GM21786 (cell line): Measurements from ENCODE around the gene C11orf21.

Source experiments
- ATAC-seq: cut with Tn5 transposase; IDR thresholded peaks from one replicate; pipeline ENCODE4 v1.9.1; 2021; ENCODE audit not compliant: unreplicated experiment

The C11orf21 gene

DNA sequence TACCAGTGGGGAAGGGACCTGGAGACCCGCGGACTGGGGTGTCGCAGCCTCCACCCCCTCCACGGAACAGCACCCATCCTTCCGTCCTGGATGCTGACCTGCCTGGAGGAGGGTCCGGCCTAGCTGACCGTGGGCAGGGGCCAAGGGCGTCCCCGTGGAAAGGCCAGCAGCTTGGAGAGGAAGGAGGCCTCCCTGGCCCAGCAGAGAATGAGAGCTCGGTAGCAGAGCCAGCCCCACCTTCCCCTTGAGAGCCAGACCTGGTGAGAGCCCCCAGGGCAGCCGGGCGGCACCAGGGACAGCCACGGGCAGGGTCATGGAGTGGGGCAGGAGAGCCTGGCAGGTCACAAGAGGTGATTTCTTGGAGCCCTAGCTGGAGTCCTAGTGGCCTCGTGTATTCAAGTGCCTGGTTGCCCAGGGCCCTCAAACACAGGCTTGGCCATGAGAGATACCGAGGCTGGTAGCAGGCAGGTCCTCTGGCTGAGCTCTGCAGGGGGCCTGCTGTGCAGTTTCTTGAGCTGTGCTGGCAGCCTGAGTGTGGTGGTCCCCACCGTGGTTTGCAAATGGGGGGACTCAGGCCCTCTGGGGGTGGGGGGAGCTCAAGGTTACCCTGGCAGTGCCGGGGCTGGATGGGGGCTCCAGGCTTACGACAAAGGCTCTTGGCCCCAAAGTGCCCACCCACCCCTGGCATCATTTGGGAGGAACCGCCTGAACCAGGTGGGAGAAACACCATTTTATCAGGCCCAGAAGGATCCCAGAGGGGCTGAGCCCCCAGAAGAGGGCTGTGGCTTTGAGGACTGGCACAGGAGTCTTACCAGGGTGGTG lies 7.7 kb upstream of the C11orf21 start:
- no peak for ATAC-seq

DNA sequence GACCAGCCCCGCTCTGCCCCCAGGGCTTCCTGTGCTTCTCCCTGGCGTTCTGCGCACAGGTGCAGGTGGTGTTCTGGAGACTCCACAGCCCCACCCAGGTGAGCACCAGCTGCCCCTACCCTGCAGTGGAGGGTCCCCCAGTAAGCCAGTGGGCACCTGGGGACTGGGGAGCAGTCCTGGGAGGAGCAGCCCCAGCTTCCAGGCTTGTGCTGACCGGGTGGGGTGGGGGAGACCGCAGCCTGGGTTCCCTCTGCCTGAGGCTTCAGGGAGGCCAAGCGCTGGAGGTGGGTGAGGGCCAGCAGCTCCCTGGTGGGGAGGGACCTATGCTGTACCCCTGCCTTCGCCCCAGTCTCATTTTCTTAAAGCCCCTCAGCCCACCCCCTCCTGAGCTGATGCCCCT lies 7.0 kb upstream of the C11orf21 start:
- ATAC-seq, result no peak

DNA sequence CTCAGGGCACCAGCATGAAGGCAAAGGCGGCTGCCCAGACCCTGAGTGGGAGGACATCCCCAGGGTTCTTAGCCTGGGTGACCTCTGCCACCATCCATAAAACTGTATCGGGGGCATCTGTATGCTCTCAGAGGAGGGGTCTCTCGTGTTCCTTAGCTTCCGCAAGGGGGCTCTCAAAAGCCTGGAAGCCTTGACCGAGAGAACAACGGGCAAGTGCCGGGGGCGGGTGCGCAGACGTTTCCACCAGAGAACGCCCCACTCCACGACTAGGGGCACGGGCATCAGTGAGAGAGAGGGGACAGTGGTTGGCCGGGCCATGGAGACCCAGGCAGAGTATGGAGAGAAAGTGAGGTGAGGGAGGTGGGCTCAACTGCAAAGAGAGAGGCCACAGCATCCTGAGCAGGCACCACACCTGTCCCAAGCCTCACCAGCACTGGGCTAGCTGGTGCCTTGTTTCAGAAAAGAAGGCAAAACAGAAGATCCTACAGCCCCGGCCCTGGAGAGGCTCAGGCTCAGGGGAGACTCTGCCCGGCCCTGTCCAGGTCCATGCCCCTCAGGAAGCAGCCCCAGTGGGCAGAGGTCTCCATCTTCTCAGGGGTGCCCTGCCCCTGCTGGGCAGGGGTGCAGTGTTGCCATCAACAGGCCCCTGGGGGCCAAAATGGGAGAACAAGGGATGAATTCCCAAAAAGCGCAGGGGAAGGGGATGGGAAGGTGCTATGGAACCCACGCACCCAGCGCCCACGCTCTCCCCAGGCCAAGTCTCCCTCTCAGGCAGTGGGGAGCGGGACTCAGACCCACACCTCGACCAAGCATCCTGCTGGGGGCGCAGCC lies 6.0 kb upstream of the C11orf21 start:
- no peak for ATAC-seq

DNA sequence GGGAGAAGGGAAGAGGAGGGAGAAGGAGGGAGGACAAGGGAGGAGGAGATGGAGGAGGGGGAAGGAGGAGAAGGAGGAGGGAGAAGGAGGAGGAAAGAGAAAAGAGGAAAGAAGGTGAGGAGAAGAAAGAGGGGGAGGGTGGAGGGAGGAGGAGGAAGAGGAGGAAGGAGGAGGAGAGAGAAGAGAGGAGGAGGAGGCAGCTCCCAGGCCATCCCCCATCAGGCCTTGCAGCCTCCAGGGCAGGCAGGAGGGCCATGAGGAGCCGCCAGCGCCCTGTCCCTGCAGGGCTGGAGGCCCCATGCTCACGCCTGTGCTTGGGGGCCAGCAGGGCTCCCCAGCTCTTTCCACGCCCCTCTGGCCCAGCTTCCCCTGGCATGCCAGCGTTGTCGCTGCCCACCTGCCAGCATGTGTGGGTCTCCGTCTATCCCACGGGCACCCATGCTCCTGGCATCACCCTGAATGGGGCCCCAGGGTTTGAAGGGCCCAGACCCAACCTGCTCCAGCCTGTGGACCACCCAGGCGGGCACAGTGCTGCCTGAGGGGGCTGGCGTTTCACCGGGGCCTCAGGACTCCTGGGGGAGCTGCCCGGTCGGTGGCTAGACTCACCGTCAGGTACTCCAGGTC lies 5.3 kb upstream of the C11orf21 start:
- no peak for ATAC-seq

DNA sequence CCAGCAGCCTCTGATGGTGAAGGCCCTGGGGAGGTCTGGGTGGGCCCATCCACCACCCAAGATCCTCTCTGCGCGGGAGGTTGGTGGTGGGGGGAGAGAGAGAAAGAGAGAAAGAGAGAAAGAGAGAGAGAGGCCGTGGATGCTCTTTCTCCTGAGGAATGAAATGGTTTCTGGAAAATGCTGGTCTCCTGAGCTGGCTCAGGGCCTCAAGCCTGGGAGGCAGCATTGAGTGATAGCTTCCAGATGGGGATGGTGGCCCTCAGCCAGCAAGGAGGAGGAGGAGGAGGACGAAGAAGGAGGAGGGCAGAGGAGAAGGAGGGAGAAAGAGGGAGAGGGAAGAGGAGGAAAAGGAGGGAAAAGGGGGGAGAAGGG lies 4.7 kb upstream of the C11orf21 start:
- no peak for ATAC-seq

DNA sequence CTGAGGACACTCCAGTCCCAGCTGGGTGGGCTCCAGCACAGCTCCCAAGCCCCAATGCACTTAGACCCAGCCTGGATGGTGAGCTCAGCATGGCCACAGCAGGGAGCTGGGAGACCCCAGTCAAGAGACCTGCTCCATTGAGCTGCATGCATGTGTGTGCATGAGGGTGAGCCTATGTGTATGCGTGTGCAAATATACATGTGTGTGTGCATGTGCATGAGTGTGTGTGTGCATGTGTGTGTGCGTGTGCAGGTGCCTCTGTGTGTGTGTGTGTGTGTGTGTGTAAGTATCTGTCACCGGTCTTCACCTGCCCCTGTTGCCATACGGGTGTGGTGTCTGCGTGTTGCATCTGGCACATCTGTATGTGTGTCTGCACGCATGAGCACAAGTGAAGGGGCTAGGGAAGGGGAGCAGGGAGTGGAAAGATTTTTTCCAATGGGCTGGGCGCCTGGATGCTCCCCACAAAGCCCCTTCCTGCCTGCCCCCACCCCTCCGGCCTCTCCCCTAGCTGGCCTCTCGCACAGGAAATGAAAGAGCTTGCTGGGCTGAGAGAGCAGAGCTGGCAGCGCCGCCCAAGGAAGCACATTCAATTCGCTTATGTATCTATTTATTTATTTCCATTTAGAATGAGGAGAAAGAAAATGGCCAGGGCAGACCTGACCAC lies 4.2 kb upstream of the C11orf21 start:
- ATAC-seq, result no peak

DNA sequence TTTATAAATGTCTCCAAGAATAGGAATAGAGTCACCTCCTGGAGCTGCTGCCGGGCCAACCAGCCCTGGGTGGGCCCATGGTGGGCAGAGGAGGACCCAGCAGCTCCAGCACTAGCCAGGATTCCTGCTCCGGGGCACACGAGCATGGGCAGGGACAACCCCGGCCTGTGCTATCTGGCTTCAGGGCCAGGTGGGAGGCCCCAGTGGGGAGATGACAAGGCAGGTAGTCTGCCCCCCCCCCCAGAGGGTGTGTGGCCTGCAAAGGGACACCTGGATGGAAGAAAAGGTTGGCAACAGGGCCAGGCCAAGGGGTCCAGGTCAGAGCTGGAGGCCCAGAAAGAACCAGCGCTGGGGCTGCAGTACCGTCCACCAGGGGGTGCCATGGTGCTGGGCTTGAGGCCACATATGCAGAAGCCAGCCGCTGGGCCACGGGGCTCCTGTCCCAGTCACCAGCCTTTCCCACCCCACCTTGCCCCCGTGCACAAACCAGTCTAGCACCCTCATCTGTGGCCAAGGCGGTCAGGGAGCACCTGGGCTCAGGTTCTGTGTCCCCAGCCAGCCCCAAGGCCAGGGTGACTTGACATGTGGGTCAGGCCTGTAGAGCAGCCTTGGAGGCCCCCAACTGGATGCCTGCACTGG lies 3.5 kb upstream of the C11orf21 start:
- ATAC-seq, result no peak

DNA sequence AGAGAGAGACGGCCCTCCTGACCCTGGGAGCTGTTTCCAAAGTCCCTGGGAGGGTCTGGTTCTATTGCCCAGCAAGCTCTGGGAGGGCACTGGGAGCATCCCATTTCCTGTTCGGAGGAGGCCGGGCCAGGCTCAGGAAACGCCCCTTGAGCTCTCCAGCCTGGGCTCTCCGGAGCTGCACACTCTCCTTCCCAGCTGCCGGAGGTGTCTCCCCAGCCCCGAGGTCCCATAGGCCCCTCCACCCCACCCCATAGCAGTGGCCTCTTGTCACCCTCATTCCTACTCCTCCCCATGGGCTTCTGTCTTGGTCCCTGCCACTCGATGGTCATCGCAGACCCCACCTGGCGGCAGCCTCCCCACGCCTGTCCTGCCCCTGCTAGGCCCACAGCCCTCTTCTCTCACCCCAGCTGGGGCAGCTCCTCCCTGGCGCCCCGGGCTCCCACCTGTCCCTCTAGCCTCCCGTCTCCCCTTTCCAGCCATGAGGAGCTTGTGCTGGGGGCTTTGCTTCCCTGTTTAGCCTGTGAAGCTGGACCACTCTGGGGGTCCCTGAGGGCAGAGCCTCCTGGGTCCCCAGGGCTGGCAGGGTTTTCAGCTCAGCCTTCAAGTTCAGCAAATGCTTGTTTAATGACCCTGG lies 2.9 kb upstream of the C11orf21 start:
- no peak for ATAC-seq

DNA sequence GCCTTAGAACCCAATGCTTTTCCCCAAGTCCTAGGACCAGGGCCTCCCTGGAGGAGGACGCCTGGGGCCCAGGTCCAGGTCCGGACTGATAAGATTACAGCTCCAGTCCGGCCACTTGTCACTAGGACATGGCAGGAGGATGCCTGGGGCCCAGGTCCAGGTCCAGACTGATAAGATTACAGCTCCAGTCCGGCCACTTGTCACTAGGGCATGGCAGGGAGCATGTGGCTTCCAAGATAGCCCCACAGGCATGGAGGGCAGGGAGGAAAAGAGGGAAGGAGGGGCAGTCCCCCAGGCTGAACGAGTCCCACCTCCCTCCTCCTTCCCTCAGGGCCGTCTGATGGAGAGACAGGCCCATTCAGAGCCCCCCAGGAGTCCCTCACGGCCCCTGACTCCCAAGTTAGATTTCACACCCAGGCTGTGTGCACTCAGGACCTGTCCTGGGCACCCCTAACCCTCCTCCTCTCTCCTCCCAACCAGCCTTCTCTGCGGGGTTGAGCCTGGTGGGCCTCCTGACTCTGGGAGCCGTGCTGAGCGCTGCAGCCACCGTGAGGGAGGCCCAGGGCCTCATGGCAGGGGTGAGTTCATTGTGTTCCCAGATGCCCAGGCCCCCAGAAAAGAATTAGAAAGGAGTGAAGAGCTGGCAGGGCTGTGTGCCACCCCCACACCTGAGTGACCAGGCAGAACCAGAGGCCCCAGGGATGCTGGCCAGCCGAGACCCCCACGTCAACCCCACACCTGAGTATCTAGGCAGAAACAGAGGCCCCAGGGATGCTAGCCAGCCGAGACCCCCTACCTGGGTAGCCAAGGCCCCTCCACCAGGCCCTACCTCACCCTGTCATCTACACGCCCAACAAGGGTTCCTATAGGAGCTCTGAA lies 2.1 kb upstream of the C11orf21 start:
- no peak for ATAC-seq

DNA sequence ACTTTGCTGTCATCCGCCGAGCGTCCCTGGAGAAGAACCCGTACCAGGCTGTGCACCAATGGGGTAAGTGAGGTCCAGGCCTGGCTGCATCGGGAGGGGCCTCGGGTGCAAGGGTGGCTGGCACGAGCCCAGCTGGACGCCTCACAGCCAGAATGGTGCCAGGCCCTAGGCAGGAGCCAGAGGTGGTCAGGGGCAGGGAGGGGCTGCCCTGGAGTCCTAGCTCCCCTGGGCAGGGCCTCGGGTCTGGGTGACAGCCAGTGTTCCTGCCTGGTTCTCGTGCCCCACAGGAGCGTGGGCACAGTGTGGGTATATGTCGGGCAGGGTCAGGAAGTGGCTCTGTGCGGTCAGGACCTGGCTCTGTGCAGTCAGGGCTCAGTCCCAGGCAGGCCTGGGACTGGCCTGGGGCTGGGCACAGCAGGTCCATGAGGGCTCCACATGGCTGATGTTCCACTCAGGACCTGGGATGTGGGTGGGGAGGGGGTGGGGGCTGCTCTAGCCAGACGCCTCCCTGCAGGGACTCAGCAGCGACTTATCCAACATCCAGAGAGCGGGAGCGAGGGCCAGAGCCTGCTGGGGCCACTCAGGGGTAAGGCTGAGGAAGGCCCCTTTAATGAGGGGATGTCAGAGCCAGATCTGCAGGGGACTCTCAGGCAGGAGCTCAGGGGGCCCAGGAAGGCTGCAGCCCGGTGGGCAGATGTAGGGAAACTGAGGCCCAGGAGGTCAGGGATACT lies 1.3 kb upstream of the C11orf21 start:
- no peak for ATAC-seq

DNA sequence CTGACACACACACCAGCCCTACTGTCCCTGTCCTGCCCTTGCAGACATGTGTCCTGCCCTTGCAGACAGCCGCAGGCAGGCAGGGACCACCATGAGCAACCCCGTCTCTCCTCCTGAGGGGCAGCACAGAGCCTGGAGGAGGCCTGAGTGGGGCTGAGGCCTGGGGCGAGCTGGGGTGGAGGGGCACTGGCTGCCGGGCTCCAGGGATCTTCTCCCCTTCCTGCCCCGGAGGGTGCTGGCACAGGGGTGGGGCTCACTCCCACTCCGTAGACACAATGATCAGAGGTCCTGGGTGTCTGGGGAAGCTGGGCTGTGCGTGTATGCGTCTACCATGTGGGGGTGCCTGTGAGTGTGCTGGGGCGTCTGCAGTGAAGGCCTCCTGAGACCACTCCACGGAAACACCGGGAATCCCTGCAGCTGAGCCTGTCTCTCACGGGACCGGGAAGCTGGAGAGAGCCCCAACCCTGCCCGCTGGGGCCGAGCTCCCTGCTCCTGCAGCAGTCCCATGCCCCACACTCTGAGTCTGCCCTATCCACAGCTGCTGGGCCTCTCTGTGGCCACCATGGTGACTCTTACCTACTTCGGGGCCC lies 683 bp upstream of the C11orf21 start:
- no peak for ATAC-seq

DNA sequence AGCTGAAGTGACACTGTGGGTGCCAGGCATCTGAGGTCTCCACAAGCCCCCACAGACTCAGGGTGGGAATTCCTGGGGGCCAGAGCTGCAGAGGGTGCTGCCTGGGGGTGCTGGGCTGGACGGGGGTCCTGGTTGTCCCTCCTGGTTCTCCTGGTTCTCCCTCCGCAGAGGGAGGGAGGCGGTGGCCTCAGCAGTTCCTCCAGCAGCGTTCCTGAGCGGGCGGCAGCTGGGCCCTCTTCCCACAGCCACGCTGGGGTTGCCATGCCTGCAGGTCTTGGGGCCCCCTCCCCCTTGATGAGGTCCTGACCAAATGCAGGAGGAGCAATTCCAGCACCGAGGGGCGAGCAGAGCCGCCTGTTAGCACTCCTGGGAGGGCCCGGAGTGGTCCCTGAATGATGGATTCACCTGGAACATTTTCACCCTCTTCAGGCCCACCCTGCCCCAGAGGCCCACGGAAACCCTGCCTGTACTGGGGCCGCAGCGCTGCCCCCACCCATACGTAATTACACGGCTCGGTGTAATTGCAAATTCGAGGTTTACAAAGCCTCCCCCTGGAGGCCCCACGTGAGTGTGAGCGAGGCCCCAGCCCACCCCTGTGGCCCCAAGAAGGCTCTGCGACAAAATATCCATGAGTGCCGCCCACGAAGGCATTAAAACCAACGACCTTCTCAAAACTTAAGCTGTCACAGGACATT lies 635 bp downstream of the C11orf21 start:
- ATAC-seq, result no peak

DNA sequence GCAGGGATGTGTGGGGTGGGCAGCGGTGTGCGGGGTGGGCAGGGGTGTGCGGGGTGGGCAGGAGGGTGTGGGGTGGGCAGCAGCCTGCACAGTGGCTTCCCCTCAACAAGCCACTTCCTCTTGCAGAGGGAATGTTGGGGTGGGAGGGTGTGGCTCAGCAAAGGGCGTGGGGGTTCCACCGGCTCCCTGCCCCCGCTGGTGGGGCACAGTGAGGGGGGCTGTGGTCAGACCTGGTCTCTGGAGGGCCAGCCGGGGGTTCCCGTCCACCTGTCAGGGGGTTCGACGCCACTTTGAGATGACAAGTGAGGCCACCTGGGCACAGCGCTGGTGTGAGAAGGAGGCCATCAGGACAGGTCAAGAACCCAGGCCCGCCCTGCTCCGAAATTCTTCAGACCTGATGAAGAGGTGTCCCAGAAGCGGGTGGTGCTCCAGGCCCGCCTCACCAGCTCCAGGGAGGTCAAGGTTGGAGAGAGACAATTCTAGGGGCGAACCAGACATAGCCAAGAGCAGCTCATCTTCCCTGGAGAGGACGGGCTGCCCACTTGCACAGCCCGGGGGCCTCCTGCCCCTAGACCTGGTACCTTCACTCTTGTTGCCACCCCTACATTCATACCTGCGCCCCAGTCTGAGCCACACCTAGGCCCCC lies 1.3 kb downstream of the C11orf21 start:
- no peak for ATAC-seq

DNA sequence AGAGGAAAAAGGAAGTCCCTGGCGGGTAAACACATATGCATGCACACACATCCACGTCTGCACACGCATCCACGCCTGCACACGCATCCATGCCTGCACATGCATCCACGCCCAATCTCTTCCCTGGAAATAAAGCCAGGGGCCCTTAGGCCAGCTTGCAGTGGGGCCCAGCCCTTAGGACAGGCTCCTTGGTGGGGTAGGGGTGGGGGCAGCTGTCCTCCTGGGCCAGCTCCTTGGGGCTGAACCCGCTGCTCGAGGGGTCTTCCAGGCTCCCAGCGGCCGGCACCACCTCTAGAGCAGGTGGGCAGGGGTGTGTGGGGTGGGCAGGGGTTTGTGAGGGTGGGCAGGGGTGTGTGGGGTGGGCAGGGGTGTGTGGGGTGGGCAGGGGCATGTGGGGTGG lies 1.9 kb downstream of the C11orf21 start:
- no peak for ATAC-seq

DNA sequence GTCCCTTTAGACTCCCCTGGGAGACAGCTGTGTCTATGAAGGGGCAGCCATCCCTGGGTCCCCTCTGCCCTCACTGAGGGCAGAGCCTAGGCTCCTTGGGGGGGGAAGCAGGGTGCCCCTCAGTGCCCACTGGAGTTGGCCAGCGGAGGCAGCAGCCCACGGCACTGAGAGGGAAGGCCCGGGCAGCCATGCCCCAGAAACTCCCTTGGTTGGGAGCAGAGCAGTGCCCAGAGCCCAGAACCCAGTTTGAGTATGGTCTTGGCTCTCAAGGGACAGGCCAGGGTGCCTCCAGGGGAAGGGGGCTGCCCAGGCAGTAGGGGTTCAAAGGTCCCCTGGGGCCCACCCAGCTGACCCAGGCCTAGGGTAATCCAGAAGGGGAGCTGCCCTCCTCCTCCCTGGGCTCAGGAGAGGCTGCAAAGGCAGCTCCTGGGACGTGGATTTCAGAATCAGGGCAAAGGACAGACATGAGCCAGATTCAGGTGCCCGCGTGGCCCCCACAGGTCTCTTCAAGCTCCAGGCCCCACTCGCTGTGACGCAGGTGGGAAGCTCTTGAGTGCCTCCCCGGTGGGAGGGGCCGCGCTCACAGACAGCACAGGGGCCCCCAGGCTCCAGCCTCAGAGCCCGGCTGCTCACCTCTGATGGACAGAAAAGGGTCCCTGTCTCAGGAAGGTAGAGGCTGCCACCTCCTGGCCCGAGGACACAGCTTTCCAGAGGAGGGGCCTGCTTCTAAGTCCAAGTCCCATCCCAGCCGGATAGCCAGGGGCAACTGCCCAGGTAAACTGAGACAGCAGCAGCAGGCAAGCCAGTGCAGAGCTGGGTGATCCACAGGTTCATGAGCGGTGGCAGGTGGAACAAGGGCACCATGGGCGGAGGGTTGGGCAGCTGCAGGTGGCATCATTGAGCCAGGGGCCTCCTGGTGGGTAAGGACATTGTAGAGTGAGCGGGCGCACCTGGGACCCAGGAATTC lies 2.6 kb downstream of the C11orf21 start:
- no peak for ATAC-seq

DNA sequence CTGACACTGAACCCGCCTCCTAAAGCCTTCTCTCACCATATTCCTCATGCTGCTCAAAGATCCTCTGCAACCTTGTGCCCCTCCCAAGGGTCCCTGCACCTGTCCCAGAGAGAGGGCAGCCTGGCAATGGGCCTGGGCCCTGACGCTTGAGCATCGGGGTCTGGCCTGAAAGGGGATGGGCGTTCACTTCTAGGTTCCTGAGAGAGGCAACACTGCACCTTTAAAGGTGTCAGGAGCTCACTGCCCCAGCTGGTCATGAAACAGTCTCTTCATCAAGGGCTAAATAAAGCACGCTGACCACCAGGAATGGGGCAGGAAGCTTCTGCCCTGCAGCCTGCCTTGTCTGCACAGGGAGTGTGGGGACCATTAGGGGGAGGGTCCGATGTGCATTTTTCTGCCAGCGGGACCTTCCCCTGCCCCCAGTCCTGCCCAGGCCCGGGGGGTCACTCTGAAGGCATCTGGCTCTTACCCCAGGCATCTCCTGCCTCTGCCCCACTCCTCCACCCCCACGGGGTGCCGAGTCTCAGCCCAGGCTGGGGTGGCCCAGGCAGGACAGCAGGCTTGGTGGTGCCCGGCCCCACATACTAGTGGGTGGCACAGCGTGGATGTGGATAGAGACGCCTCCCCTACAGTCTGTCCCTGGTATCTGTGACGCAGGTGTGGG lies 3.5 kb downstream of the C11orf21 start:
- no peak for ATAC-seq
